Ectodermal cell (in vitro differentiated cells): Measurements from ENCODE around the gene PM20D1.

ENCODE experiments used
- H3K27ac ChIP-seq: 2 replicates; pipeline ENCODE4 v1.7.0; 2013; ENCODE audit warnings: mild to moderate bottlenecking, low read depth, low read length; ENCODE audit not compliant: insufficient read depth, poor library complexity, severe bottlenecking
- H3K27me3 ChIP-seq: 2 replicates; pipeline ENCODE4 v1.7.0; 2013; ENCODE audit warnings: mild to moderate bottlenecking, low read length; ENCODE audit not compliant: insufficient read depth, control insufficient read depth, poor library complexity, severe bottlenecking
- H3K36me3 ChIP-seq: one replicate; pipeline ENCODE4 v1.7.0; 2013; ENCODE audit warnings: low read length; ENCODE audit not compliant: control insufficient read depth, insufficient read depth
- H3K4me1 ChIP-seq: one replicate; pipeline ENCODE4 v1.7.0; 2013; ENCODE audit warnings: low read length; ENCODE audit not compliant: control insufficient read depth, insufficient read depth
- H3K4me3 ChIP-seq: 2 replicates; pipeline ENCODE4 v1.7.0; 2013; ENCODE audit warnings: low read depth, low read length, control low read depth; ENCODE audit not compliant: insufficient read depth
- H3K9me3 ChIP-seq: 2 replicates; pipeline ENCODE4 v1.7.0; 2013; ENCODE audit warnings: mild to moderate bottlenecking, low read length, moderate library complexity; ENCODE audit not compliant: control insufficient read depth
- WGBS, 2 experiments: methylation state at CpG; one replicate each; pipeline ENCODE4 v1.1.7; 2013; ENCODE audit warnings: missing lambda C conversion rate in 2 of 2; 5-methylcytosine and 5-hydroxymethylcytosine counted together

The PM20D1 gene

GRCh38 chr1:205782627-205783432, 67.1 kb downstream of the PM20D1 start:
- 90 to 92% methylated on average over 4 of the region's 4 CpGs for WGBS, 2 experiments
- no peaks in the 10 kb centered on the region for H3K9me3 ChIP-seq
- H3K27ac ChIP-seq = no peak overlapping the region
- H3K4me1 ChIP-seq = no peaks in the 10 kb centered on the region
- no peak overlapping the region for H3K4me3 ChIP-seq
- no peaks in the 10 kb centered on the region for H3K27me3 ChIP-seq
- H3K36me3 ChIP-seq = no peaks in the 10 kb centered on the region

- H3K36me3 ChIP-seq = no peaks in the 10 kb centered on the region
- peaks cover 10% of the 10 kb centered on the region for H3K27me3 ChIP-seq
- H3K9me3 ChIP-seq = no peaks in the 10 kb centered on the region
- H3K4me1 ChIP-seq = no peaks in the 10 kb centered on the region
- WGBS, 2 experiments = 90 to 92% methylated on average over 5 of the region's 5 CpGs
- H3K4me3 ChIP-seq = no peak overlapping the region
- no peak overlapping the region for H3K27ac ChIP-seq
These were observed 69.6 kb downstream of the PM20D1 start for GRCh38 chr1:205780335-205780734.
